IMR-90 (cell line): Measurements from ENCODE around the gene SCYGR1. TPM values are rescaled to one million over a fixed set of nuclear protein-coding genes. Genes with fewer than 3 reads are reported as not detected.

Experiments
- ATAC-seq: fragments of 200-7000 bp; cut with Tn5 transposase; 2 replicates; pipeline ENCODE4 v1.9.1; 2020; ENCODE audit warnings: low read depth, mild to moderate bottlenecking, moderate library complexity
- BruUV-seq: library from RNA; stranded (reverse); fragments of 400-500 nt; replicated peaks from 2 replicates; lab custom pipeline; 2021; lab: Mats Ljungman, UMichigan
- CTCF ChIA-PET: fragments of 300-600 bp; formaldehyde crosslinking; extraction: SDS; loops from one replicate; lab custom pipeline; 2021; ENCODE audit warnings: antibody characterized with exemption; lab: Yijun Ruan, JAX
- POLR2A ChIA-PET: fragments of 300-600 bp; sonication (Branson Sonifier 250); formaldehyde crosslinking; loops from one replicate; lab custom pipeline; 2022; ENCODE audit warnings: antibody characterized with exemption; ENCODE audit not compliant: unreplicated experiment; lab: Charles Lee
- DNase-seq: peaks from one replicate; pipeline ENCODE4 v3.0.0; 2013
- H2AFZ ChIP-seq: replicated peaks from 2 replicates; pipeline ENCODE3; 2013; ENCODE audit warnings: low read length, mild to moderate bottlenecking; ENCODE audit not compliant: poor library complexity
- H2AK5ac ChIP-seq: 2 replicates; pipeline ENCODE4 v1.6.1; 2013; ENCODE audit warnings: low read depth, low read length, inconsistent platforms
- H2AK9ac ChIP-seq: replicated peaks from 2 replicates; pipeline ENCODE3; 2013; ENCODE audit warnings: mild to moderate bottlenecking, low read depth, low read length, moderate library complexity; ENCODE audit not compliant: poor library complexity
- H2BK120ac ChIP-seq: 2 replicates; pipeline ENCODE4 v1.6.1; 2013; ENCODE audit warnings: low read depth, low read length, inconsistent platforms
- H2BK15ac ChIP-seq: 3 replicates; pipeline ENCODE4 v1.6.1; 2013; ENCODE audit warnings: low read depth, low read length, inconsistent platforms
- H2BK20ac ChIP-seq: 2 replicates; pipeline ENCODE4 v1.6.1; 2013; ENCODE audit warnings: low read depth, mild to moderate bottlenecking, inconsistent platforms, low read length, moderate library complexity
- H2BK5ac ChIP-seq: 2 replicates; pipeline ENCODE4 v1.6.1; 2013; ENCODE audit warnings: mild to moderate bottlenecking, low read depth, low read length, inconsistent platforms; ENCODE audit not compliant: poor library complexity, severe bottlenecking
- H3K14ac ChIP-seq: replicated peaks from 2 replicates; pipeline ENCODE4 v1.6.1; 2013; ENCODE audit warnings: low read depth, low read length, inconsistent platforms
- H3K18ac ChIP-seq: 2 replicates; pipeline ENCODE4 v1.6.1; 2013; ENCODE audit warnings: low read depth, low read length, control low read depth
- H3K23ac ChIP-seq: 2 replicates; pipeline ENCODE4 v1.6.1; 2013; ENCODE audit warnings: low read depth, low read length, inconsistent platforms
- H3K27ac ChIP-seq: 2 replicates; pipeline ENCODE4 v1.5.1; 2013; ENCODE audit warnings: mild to moderate bottlenecking, control low read depth, low read length; ENCODE audit not compliant: insufficient read depth
- H3K27me3 ChIP-seq: 2 replicates; pipeline ENCODE4 v1.6.1; 2013; ENCODE audit warnings: low read length; ENCODE audit not compliant: control insufficient read depth, insufficient read depth
- H3K36me3 ChIP-seq: 2 replicates; pipeline ENCODE4 v1.6.1; 2013; ENCODE audit warnings: low read length, mixed read lengths; ENCODE audit not compliant: control insufficient read depth, insufficient read depth
- H3K4ac ChIP-seq: 2 replicates; pipeline ENCODE4 v1.6.1; 2013; ENCODE audit warnings: low read depth, low read length, inconsistent platforms
- H3K4me1 ChIP-seq: 2 replicates; pipeline ENCODE4 v1.6.1; 2013; ENCODE audit warnings: low read length, mixed read lengths; ENCODE audit not compliant: control insufficient read depth, insufficient read depth
- H3K4me2 ChIP-seq: 2 replicates; pipeline ENCODE4 v1.6.1; 2013; ENCODE audit warnings: low read depth, mild to moderate bottlenecking, control low read depth, low read length, moderate library complexity
- H3K4me3 ChIP-seq: 2 replicates; pipeline ENCODE4 v1.5.1; 2013; ENCODE audit warnings: low read depth, mild to moderate bottlenecking, control low read depth, low read length, moderate library complexity; ENCODE audit not compliant: insufficient read depth
- H3K56ac ChIP-seq: 2 replicates; pipeline ENCODE4 v1.6.1; 2013; ENCODE audit warnings: low read length, inconsistent platforms; ENCODE audit not compliant: insufficient read depth; ENCODE audit errors: extremely low read depth
- H3K79me1 ChIP-seq, 2 experiments: 2 replicates each; pipeline ENCODE4 v1.6.1; 2013; ENCODE audit warnings: low read length in 2 of 2, inconsistent platforms in 1 of 2, low read depth in 1 of 2
- H3K9ac ChIP-seq: 2 replicates; pipeline ENCODE4 v1.6.1; 2013; ENCODE audit warnings: low read depth, low read length, control low read depth
- H3K9me1 ChIP-seq: 2 replicates; pipeline ENCODE4 v1.6.1; 2013; ENCODE audit warnings: low read length, inconsistent platforms; ENCODE audit not compliant: insufficient read depth
- H3K9me3 ChIP-seq: 2 replicates; pipeline ENCODE4 v1.6.1; 2013; ENCODE audit warnings: low read length; ENCODE audit not compliant: control insufficient read depth, insufficient read depth
- H4K20me1 ChIP-seq: 2 replicates; pipeline ENCODE4 v1.6.1; 2013; ENCODE audit warnings: low read length, inconsistent platforms; ENCODE audit not compliant: insufficient read depth
- H4K5ac ChIP-seq: 2 replicates; pipeline ENCODE4 v1.6.1; 2013; ENCODE audit warnings: mild to moderate bottlenecking, low read depth, low read length, control low read depth
- H4K8ac ChIP-seq, 2 experiments: 2 replicates each; pipeline ENCODE4 v1.6.1; 2013; ENCODE audit warnings: low read depth in 2 of 2, low read length in 2 of 2, control low read depth in 1 of 2, inconsistent platforms in 1 of 2
- H4K91ac ChIP-seq: 2 replicates; pipeline ENCODE4 v1.6.1; 2013; ENCODE audit warnings: low read depth, low read length, inconsistent platforms; ENCODE audit not compliant: insufficient read depth
- BHLHE40 ChIP-seq: fragments of 150-350 bp; IDR thresholded peaks from 2 replicates; pipeline ENCODE4 v1.6.1; 2016; ENCODE audit warnings: mild to moderate bottlenecking, low read depth, low read length
- CEBPB ChIP-seq: IDR thresholded peaks from 2 replicates; pipeline ENCODE4 v1.6.1; 2012; ENCODE audit warnings: low read depth, low read length, improper control_type of control experiment
- CHD1 ChIP-seq: IDR thresholded peaks from 2 replicates; pipeline ENCODE4 v1.6.1; 2012; ENCODE audit warnings: low read depth, low read length, improper control_type of control experiment
- FOS ChIP-seq: fragments of 150-350 bp; IDR thresholded peaks from 2 replicates; pipeline ENCODE4 v1.6.1; 2016; ENCODE audit warnings: low read depth, low read length
- MAFK ChIP-seq: IDR thresholded peaks from 2 replicates; pipeline ENCODE4 v1.6.1; 2012; ENCODE audit warnings: low read depth, low read length, improper control_type of control experiment
- MAZ ChIP-seq: IDR thresholded peaks from 2 replicates; pipeline ENCODE4 v1.6.1; 2012; ENCODE audit warnings: low read depth, mild to moderate bottlenecking, low read length, improper control_type of control experiment, moderate library complexity, borderline replicate concordance
- MXI1 ChIP-seq: IDR thresholded peaks from 2 replicates; pipeline ENCODE4 v1.6.1; 2012; ENCODE audit warnings: low read depth, mild to moderate bottlenecking, low read length, moderate library complexity, borderline replicate concordance
- NFE2L2 ChIP-seq: fragments of 150-350 bp; IDR thresholded peaks from 2 replicates; pipeline ENCODE4 v1.6.1; 2016; ENCODE audit warnings: low read depth, mild to moderate bottlenecking, low read length
- POLR2A ChIP-seq: IDR thresholded peaks from 2 replicates; pipeline ENCODE4 v1.6.1; 2012; ENCODE audit warnings: mild to moderate bottlenecking, low read depth, low read length
- RAD21 ChIP-seq: IDR thresholded peaks from 2 replicates; pipeline ENCODE4 v1.6.1; 2012; ENCODE audit warnings: low read length, improper control_type of control experiment
- RCOR1 ChIP-seq: IDR thresholded peaks from 2 replicates; pipeline ENCODE4 v1.6.1; 2012; ENCODE audit warnings: mild to moderate bottlenecking, low read length, improper control_type of control experiment; ENCODE audit not compliant: insufficient replicate concordance
- RFX5 ChIP-seq: IDR thresholded peaks from 2 replicates; pipeline ENCODE4 v1.8.0; 2012; ENCODE audit warnings: low read depth, mild to moderate bottlenecking, low read length, moderate library complexity
- WGBS, 2 experiments: methylation state at CpG; one replicate each; pipeline versions ENCODE4 v1.1.5 to v1.1.7; 2013; ENCODE audit warnings: missing lambda C conversion rate in 2 of 2; ENCODE audit not compliant: insufficient read length in 1 of 2; ENCODE audit errors: extremely low coverage in 2 of 2; 5-methylcytosine and 5-hydroxymethylcytosine counted together
- dilution Hi-C: fragments of 300-500 bp; cut with HindIII; formaldehyde crosslinking; loops from one replicate; pipeline ENCODE4 v1.14.3; 2018; ENCODE audit warnings: low sequenced_read_pairs; ENCODE audit not compliant: unreplicated experiment
- in situ Hi-C: fragments of 300-500 bp; cut with MboI; formaldehyde crosslinking; loops from 3 replicates; pipeline ENCODE4 v1.14.3; 2019; ENCODE audit warnings: low sequenced_read_pairs, inconsistent platforms, mixed read lengths
- intact Hi-C: fragments of 100-400 bp; cut with micrococcal nuclease; formaldehyde crosslinking; loops from 2 replicates; pipeline ENCODE4 v1.10.0; 2022
- polyA plus RNA-seq, 3 experiments: library from polyadenylated mRNA; depleted of rRNA; stranded (reverse); fragments of >200 nt; gene quantifications; 2 replicates each; pipeline ENCODE4 v1.2.3, GENCODE V29; 2012; ENCODE audit warnings: low replicate concordance in 1 of 3
- total RNA-seq: library from RNA; depleted of rRNA; stranded (reverse); fragments of >200 nt; gene quantifications from 2 replicates; pipeline ENCODE4 v1.2.3, GENCODE V29; 2012
- TF ChIP-seq, protein P1 (sequence below): fragments of 150-350 bp; IDR thresholded peaks from 2 replicates; pipeline ENCODE4 v1.6.1; 2017; ENCODE audit warnings: mild to moderate bottlenecking, antibody characterized with exemption, low read length, low read depth
- TF ChIP-seq, protein P2 (sequence below): conservative IDR thresholded peaks from 2 replicates; pipeline ENCODE4 v1.5.1; 2012; ENCODE audit warnings: mild to moderate bottlenecking, low read depth, low read length, improper control_type of control experiment

Gene SCYGR1
- total and polyA plus RNA-seq, 2 of the 4 experiments (the other 2 are of a cell fraction): not detected

DNA sequence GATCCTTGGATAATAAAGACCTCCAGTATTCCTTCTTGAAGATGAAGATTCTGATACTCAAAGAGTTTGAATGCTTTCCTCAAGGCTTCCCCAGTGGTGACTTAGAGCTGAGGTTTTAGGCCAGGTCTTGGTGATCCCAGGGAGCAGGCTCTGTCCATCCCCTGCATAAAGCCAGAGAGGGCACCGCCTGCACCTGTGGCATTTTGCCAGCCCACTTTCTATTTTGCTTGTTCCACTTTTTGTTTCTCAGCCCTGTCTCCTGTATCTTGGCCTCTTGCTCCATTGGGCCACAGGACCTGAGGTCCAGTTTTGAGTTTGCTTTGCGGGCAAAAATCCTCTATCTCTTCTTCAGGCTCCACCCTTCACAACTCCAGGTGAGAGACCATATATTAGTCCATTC is 6.7 kb upstream of the SCYGR1 start:
- Histone ChIP-seq H3K9me1 (no peaks in the 10 kb centered on the region), H3K27ac (no peak overlapping the region), H2BK5ac (no peak overlapping the region), H3K18ac (no peak overlapping the region), H3K36me3 (no peaks in the 10 kb centered on the region), H2AFZ (no peak overlapping the region), H3K23ac (no peak overlapping the region), H3K56ac (no peak overlapping the region), H4K8ac (no peak overlapping the region), H2AK9ac (no peak overlapping the region), H3K4me2 (no peak overlapping the region), H3K4me1 (no peaks in the 10 kb centered on the region), H2BK20ac (no peak overlapping the region), H2AK5ac (no peak overlapping the region), H3K4ac (no peak overlapping the region), H3K14ac (no peak overlapping the region), H3K27me3 (no peaks in the 10 kb centered on the region), H3K4me3 (no peak overlapping the region), H3K79me1 (no peaks in the 10 kb centered on the region), H2BK15ac (no peak overlapping the region), H2BK120ac (no peak overlapping the region), H4K20me1 (no peaks in the 10 kb centered on the region), H4K5ac (peak overlapping the region; percentile 4; the same call in 1 of the 2 replicates), H4K91ac (no peak overlapping the region), H3K9me3 (no peaks in the 10 kb centered on the region), H3K9ac (no peak overlapping the region)
- no peak for DNase-seq
- BruUV-seq: no TSS peak
- no peak for ATAC-seq
- dilution Hi-C loops (no loop called here), in situ Hi-C loops (no loop called here), intact Hi-C loops (no loop called here)
- 100% methylated on average over 1 of the region's 2 CpGs; no CpG with 5 or more reads in 1 of the 2 experiments for WGBS, 2 experiments
- no peak for TF ChIP-seq NFE2L2
- TF ChIP-seq, protein P1, sequence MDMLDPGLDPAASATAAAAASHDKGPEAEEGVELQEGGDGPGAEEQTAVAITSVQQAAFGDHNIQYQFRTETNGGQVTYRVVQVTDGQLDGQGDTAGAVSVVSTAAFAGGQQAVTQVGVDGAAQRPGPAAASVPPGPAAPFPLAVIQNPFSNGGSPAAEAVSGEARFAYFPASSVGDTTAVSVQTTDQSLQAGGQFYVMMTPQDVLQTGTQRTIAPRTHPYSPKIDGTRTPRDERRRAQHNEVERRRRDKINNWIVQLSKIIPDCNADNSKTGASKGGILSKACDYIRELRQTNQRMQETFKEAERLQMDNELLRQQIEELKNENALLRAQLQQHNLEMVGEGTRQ: no peak
- TF ChIP-seq RAD21: no peak
- no peak for TF ChIP-seq POLR2A
- no peak for TF ChIP-seq BHLHE40
- no peak for TF ChIP-seq MAZ
- TF ChIP-seq MAFK: no peak
- no peak for TF ChIP-seq RCOR1
- TF ChIP-seq, protein P2, sequence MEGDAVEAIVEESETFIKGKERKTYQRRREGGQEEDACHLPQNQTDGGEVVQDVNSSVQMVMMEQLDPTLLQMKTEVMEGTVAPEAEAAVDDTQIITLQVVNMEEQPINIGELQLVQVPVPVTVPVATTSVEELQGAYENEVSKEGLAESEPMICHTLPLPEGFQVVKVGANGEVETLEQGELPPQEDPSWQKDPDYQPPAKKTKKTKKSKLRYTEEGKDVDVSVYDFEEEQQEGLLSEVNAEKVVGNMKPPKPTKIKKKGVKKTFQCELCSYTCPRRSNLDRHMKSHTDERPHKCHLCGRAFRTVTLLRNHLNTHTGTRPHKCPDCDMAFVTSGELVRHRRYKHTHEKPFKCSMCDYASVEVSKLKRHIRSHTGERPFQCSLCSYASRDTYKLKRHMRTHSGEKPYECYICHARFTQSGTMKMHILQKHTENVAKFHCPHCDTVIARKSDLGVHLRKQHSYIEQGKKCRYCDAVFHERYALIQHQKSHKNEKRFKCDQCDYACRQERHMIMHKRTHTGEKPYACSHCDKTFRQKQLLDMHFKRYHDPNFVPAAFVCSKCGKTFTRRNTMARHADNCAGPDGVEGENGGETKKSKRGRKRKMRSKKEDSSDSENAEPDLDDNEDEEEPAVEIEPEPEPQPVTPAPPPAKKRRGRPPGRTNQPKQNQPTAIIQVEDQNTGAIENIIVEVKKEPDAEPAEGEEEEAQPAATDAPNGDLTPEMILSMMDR: no peak
- no peak for TF ChIP-seq CHD1
- TF ChIP-seq CEBPB: no peak
- TF ChIP-seq RFX5: no peak
- TF ChIP-seq FOS: no peak
- no peak for TF ChIP-seq MXI1
- ChIA-PET CTCF (no interaction called here), POLR2A (no interaction called here)
